GM23338 (cell line): ENCODE data around the gene PARD3.

Experiments used
- CREB1 ChIP-seq: fragments of 250-450 bp; sonication (Bioruptor Pico); IDR thresholded peaks from 2 replicates; pipeline ENCODE4 v1.5.0; 2020; ENCODE audit warnings: low read depth, mild to moderate bottlenecking, moderate library complexity
- EZH2 ChIP-seq: fragments of 200-600 bp; sonication (generic); IDR thresholded peaks from one replicate; pipeline ENCODE4 v1.8.0; 2017; ENCODE audit warnings: antibody characterized with exemption, mild to moderate bottlenecking, low read depth; ENCODE audit not compliant: unreplicated experiment
- EZH2phosphoT487 ChIP-seq: fragments of 200-600 bp; sonication (generic); IDR thresholded peaks from one replicate; pipeline ENCODE4 v1.8.1; 2018; ENCODE audit warnings: antibody characterized with exemption; ENCODE audit not compliant: unreplicated experiment
- JUNB ChIP-seq: IDR thresholded peaks from one replicate; pipeline ENCODE4 v1.6.1; 2016; ENCODE audit warnings: antibody characterized with exemption; ENCODE audit not compliant: unreplicated experiment
- NANOG ChIP-seq: IDR thresholded peaks from 2 replicates; pipeline ENCODE4 v1.6.1; 2016; ENCODE audit warnings: antibody characterized with exemption, borderline replicate concordance
- POLR2AphosphoS5 ChIP-seq: IDR thresholded peaks from 2 replicates; pipeline ENCODE4 v1.6.1; 2016; ENCODE audit warnings: antibody characterized with exemption, low read depth
- STAT1 ChIP-seq: IDR thresholded peaks from one replicate; pipeline ENCODE4 v1.6.1; 2016; ENCODE audit warnings: antibody characterized with exemption; ENCODE audit not compliant: unreplicated experiment
- ZNF114 ChIP-seq: fragments of 250-450 bp; sonication (Bioruptor Pico); IDR thresholded peaks from 2 replicates; pipeline ENCODE4 v1.5.0; 2020; ENCODE audit warnings: mild to moderate bottlenecking, moderate library complexity
- TF ChIP-seq, protein P1 (sequence below), 2 experiments: fragments of 200-600 bp in 1 of 2; sonication (generic) in 1 of 2; conservative IDR thresholded peaks; 2 replicates each; pipeline versions ENCODE4 v1.5.1 to v1.6.1; 2016 to 2017; ENCODE audit warnings: antibody characterized with exemption in 2 of 2, low read depth in 2 of 2, mild to moderate bottlenecking in 2 of 2, moderate library complexity in 1 of 2
- TF ChIP-seq, protein P2 (sequence below): IDR thresholded peaks from one replicate; pipeline ENCODE4 v1.6.1; 2018; ENCODE audit warnings: antibody characterized with exemption; ENCODE audit not compliant: unreplicated experiment
- TF ChIP-seq, protein P3 (sequence below): IDR thresholded peaks from 2 replicates; pipeline ENCODE4 v1.6.1; 2016; ENCODE audit warnings: antibody characterized with exemption
- TF ChIP-seq, protein P4 (sequence below): fragments of 250-450 bp; sonication (Bioruptor Pico); IDR thresholded peaks from 2 replicates; pipeline ENCODE4 v1.5.0; 2020; ENCODE audit warnings: mild to moderate bottlenecking, moderate library complexity

DNA sequence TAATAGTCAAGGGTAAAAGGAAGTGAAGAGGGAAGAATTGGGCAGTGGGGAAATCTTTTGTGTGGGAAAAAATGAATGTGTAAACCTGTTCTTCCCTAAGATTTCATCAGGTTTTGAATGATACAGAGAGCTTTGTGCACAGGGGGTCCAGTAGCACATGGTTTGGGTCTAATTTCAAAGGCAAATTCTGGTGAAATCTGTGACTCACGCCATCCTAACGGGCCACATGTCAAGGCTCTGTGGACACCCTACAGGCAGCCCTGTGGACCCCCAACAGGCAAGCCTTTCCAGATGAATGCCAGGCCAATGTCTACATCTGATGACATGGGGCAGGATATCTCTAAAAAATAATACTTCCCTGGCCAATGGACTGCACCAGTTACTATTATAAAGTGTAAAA, 309.8 kb downstream of the PARD3 start:
- TF ChIP-seq, protein P1, sequence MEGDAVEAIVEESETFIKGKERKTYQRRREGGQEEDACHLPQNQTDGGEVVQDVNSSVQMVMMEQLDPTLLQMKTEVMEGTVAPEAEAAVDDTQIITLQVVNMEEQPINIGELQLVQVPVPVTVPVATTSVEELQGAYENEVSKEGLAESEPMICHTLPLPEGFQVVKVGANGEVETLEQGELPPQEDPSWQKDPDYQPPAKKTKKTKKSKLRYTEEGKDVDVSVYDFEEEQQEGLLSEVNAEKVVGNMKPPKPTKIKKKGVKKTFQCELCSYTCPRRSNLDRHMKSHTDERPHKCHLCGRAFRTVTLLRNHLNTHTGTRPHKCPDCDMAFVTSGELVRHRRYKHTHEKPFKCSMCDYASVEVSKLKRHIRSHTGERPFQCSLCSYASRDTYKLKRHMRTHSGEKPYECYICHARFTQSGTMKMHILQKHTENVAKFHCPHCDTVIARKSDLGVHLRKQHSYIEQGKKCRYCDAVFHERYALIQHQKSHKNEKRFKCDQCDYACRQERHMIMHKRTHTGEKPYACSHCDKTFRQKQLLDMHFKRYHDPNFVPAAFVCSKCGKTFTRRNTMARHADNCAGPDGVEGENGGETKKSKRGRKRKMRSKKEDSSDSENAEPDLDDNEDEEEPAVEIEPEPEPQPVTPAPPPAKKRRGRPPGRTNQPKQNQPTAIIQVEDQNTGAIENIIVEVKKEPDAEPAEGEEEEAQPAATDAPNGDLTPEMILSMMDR (conservative IDR thresholded peaks at IDR 0.05; ENCODE audit: low read depth in 2 of 2), result no peak
- no peak for TF ChIP-seq POLR2AphosphoS5
- TF ChIP-seq EZH2, result no peak
- TF ChIP-seq, protein P2, sequence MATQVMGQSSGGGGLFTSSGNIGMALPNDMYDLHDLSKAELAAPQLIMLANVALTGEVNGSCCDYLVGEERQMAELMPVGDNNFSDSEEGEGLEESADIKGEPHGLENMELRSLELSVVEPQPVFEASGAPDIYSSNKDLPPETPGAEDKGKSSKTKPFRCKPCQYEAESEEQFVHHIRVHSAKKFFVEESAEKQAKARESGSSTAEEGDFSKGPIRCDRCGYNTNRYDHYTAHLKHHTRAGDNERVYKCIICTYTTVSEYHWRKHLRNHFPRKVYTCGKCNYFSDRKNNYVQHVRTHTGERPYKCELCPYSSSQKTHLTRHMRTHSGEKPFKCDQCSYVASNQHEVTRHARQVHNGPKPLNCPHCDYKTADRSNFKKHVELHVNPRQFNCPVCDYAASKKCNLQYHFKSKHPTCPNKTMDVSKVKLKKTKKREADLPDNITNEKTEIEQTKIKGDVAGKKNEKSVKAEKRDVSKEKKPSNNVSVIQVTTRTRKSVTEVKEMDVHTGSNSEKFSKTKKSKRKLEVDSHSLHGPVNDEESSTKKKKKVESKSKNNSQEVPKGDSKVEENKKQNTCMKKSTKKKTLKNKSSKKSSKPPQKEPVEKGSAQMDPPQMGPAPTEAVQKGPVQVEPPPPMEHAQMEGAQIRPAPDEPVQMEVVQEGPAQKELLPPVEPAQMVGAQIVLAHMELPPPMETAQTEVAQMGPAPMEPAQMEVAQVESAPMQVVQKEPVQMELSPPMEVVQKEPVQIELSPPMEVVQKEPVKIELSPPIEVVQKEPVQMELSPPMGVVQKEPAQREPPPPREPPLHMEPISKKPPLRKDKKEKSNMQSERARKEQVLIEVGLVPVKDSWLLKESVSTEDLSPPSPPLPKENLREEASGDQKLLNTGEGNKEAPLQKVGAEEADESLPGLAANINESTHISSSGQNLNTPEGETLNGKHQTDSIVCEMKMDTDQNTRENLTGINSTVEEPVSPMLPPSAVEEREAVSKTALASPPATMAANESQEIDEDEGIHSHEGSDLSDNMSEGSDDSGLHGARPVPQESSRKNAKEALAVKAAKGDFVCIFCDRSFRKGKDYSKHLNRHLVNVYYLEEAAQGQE, result no peak
- TF ChIP-seq, protein P3, sequence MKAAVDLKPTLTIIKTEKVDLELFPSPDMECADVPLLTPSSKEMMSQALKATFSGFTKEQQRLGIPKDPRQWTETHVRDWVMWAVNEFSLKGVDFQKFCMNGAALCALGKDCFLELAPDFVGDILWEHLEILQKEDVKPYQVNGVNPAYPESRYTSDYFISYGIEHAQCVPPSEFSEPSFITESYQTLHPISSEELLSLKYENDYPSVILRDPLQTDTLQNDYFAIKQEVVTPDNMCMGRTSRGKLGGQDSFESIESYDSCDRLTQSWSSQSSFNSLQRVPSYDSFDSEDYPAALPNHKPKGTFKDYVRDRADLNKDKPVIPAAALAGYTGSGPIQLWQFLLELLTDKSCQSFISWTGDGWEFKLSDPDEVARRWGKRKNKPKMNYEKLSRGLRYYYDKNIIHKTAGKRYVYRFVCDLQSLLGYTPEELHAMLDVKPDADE, result no peak
- no peak for TF ChIP-seq NANOG
- TF ChIP-seq STAT1, result no peak
- TF ChIP-seq CREB1 (CRISPR knock-in tag), result no peak
- no peak for TF ChIP-seq JUNB
- TF ChIP-seq, protein P4, sequence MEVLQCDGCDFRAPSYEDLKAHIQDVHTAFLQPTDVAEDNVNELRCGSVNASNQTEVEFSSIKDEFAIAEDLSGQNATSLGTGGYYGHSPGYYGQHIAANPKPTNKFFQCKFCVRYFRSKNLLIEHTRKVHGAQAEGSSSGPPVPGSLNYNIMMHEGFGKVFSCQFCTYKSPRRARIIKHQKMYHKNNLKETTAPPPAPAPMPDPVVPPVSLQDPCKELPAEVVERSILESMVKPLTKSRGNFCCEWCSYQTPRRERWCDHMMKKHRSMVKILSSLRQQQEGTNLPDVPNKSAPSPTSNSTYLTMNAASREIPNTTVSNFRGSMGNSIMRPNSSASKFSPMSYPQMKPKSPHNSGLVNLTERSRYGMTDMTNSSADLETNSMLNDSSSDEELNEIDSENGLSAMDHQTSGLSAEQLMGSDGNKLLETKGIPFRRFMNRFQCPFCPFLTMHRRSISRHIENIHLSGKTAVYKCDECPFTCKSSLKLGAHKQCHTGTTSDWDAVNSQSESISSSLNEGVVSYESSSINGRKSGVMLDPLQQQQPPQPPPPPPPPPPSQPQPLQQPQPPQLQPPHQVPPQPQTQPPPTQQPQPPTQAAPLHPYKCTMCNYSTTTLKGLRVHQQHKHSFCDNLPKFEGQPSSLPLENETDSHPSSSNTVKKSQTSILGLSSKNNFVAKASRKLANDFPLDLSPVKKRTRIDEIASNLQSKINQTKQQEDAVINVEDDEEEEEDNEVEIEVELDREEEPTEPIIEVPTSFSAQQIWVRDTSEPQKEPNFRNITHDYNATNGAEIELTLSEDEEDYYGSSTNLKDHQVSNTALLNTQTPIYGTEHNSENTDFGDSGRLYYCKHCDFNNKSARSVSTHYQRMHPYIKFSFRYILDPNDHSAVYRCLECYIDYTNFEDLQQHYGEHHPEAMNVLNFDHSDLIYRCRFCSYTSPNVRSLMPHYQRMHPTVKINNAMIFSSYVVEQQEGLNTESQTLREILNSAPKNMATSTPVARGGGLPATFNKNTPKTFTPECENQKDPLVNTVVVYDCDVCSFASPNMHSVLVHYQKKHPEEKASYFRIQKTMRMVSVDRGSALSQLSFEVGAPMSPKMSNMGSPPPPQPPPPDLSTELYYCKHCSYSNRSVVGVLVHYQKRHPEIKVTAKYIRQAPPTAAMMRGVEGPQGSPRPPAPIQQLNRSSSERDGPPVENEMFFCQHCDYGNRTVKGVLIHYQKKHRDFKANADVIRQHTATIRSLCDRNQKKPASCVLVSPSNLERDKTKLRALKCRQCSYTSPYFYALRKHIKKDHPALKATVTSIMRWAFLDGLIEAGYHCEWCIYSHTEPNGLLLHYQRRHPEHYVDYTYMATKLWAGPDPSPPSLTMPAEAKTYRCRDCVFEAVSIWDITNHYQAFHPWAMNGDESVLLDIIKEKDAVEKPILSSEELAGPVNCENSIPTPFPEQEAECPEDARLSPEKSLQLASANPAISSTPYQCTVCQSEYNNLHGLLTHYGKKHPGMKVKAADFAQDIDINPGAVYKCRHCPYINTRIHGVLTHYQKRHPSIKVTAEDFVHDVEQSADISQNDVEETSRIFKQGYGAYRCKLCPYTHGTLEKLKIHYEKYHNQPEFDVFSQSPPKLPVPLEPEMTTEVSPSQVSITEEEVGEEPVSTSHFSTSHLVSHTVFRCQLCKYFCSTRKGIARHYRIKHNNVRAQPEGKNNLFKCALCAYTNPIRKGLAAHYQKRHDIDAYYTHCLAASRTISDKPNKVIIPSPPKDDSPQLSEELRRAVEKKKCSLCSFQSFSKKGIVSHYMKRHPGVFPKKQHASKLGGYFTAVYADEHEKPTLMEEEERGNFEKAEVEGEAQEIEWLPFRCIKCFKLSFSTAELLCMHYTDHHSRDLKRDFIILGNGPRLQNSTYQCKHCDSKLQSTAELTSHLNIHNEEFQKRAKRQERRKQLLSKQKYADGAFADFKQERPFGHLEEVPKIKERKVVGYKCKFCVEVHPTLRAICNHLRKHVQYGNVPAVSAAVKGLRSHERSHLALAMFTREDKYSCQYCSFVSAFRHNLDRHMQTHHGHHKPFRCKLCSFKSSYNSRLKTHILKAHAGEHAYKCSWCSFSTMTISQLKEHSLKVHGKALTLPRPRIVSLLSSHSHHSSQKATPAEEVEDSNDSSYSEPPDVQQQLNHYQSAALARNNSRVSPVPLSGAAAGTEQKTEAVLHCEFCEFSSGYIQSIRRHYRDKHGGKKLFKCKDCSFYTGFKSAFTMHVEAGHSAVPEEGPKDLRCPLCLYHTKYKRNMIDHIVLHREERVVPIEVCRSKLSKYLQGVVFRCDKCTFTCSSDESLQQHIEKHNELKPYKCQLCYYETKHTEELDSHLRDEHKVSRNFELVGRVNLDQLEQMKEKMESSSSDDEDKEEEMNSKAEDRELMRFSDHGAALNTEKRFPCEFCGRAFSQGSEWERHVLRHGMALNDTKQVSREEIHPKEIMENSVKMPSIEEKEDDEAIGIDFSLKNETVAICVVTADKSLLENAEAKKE, result no peak
- TF ChIP-seq EZH2phosphoT487, result no peak
- no peak for TF ChIP-seq ZNF114
